Retinal pigment epithelial cell (primary cell): ENCODE data around the gene ADGRL3.

ENCODE experiments used
- DNase-seq: peaks from one replicate; pipeline ENCODE4 v3.0.0-alpha.2; 2010; ENCODE audit warnings: low read depth
- H3K4me3 ChIP-seq: 2 replicates; pipeline ENCODE4 v1.5.1; 2011; ENCODE audit warnings: mild to moderate bottlenecking, low read length, control low read depth, moderate library complexity
- TF ChIP-seq, protein P1 (sequence below): conservative IDR thresholded peaks from 2 replicates; pipeline ENCODE4 v1.5.1; 2011; ENCODE audit warnings: low read depth, low read length, control low read depth, inconsistent platforms

Gene ADGRL3

DNA sequence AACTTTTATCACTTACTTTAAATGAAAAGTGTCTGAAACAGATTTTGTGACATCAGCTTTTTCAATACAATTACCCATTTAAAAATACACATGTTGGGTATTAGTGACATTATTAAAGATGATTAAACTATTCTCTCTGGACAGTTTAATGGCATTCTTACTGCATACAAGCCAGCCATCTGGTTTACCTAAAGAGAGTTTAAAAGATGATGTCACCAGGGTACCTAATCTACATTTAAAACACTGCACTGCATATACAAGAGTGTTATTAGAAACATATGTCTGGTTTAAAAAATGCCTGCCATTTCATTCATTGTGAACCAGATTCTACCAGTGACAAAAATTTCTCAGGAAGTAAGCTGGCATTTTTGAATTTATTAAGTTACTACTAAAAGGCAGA, 919.1 kb downstream of the ADGRL3 start:
- TF ChIP-seq, protein P1, sequence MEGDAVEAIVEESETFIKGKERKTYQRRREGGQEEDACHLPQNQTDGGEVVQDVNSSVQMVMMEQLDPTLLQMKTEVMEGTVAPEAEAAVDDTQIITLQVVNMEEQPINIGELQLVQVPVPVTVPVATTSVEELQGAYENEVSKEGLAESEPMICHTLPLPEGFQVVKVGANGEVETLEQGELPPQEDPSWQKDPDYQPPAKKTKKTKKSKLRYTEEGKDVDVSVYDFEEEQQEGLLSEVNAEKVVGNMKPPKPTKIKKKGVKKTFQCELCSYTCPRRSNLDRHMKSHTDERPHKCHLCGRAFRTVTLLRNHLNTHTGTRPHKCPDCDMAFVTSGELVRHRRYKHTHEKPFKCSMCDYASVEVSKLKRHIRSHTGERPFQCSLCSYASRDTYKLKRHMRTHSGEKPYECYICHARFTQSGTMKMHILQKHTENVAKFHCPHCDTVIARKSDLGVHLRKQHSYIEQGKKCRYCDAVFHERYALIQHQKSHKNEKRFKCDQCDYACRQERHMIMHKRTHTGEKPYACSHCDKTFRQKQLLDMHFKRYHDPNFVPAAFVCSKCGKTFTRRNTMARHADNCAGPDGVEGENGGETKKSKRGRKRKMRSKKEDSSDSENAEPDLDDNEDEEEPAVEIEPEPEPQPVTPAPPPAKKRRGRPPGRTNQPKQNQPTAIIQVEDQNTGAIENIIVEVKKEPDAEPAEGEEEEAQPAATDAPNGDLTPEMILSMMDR: no peak
- H3K4me3 ChIP-seq: no peak overlapping the region
- DNase-seq: no peak

GRCh38 chr4:62126064-62126732, 926.1 kb downstream of the ADGRL3 start:
- no peak for DNase-seq
- TF ChIP-seq, protein P1: no peak
- H3K4me3 ChIP-seq: no peak overlapping the region
